HEK293 (cell line): ENCODE measurements around the gene IL17B.

Experiments
- CTCF ChIA-PET: fragments of 350-600 bp; formaldehyde crosslinking; extraction: SDS; loops from one replicate; lab custom pipeline; 2021; ENCODE audit warnings: antibody characterized with exemption; lab: Yijun Ruan, JAX
- POLR2A ChIA-PET: fragments of 300-600 bp; formaldehyde crosslinking; extraction: SDS; loops from one replicate; lab custom pipeline; 2020; ENCODE audit warnings: antibody characterized with exemption, inconsistent platforms; lab: Yijun Ruan, JAX
- H3K27ac ChIP-seq: fragments of 200-500 bp; sonication (Bioruptor generic); 2 replicates; pipeline ENCODE4 v1.5.1; 2014; ENCODE audit warnings: low read depth, low read length, control low read depth, inconsistent platforms; ENCODE audit errors: extremely low read depth
- H3K36me3 ChIP-seq, 2 experiments: fragments of 200-500 bp in 1 of 2; sonication (Bioruptor generic) in 1 of 2; 1 replicate in 1 of 2; 2 replicates in 1 of 2; pipeline ENCODE4 v1.5.1; 2014 to 2017; ENCODE audit warnings: inconsistent platforms in 2 of 2, low read length in 2 of 2; ENCODE audit not compliant: control insufficient read depth in 2 of 2, insufficient read depth in 1 of 2
- H3K4me1 ChIP-seq: fragments of 200-500 bp; sonication (Bioruptor generic); 2 replicates; pipeline ENCODE4 v1.5.1; 2014; ENCODE audit warnings: mild to moderate bottlenecking, low read length, inconsistent platforms; ENCODE audit not compliant: control insufficient read depth, insufficient read depth
- H3K4me3 ChIP-seq: 2 replicates; pipeline ENCODE4 v1.5.1; 2011; ENCODE audit warnings: low read depth, mild to moderate bottlenecking, control low read depth, low read length, moderate library complexity
- H3K9me3 ChIP-seq: fragments of 200-500 bp; sonication (Bioruptor generic); 2 replicates; pipeline ENCODE4 v1.5.1; 2014; ENCODE audit warnings: low read depth, low read length, inconsistent platforms; ENCODE audit not compliant: control insufficient read depth, insufficient read depth
- EGR2 ChIP-seq: fragments of 450-650 bp; formaldehyde crosslinking; IDR thresholded peaks from 2 replicates; pipeline ENCODE4 v1.5.1; 2016; ENCODE audit warnings: low read depth, missing biosample characterization, missing genetic modification characterization
- GLI4 ChIP-seq: fragments of 450-650 bp; formaldehyde crosslinking; IDR thresholded peaks from 2 replicates; pipeline ENCODE4 v1.5.1; 2016; ENCODE audit warnings: missing biosample characterization, missing genetic modification characterization
- MZF1 ChIP-seq: fragments of 450-650 bp; formaldehyde crosslinking; IDR thresholded peaks from 2 replicates; pipeline ENCODE4 v1.5.1; 2017; ENCODE audit warnings: missing biosample characterization, missing genetic modification characterization, borderline replicate concordance
- SP7 ChIP-seq: fragments of 450-650 bp; formaldehyde crosslinking; IDR thresholded peaks from 2 replicates; pipeline ENCODE4 v1.5.1; 2016; ENCODE audit warnings: missing biosample characterization, missing genetic modification characterization
- TCF7L2 ChIP-seq: IDR thresholded peaks from 2 replicates; pipeline ENCODE4 v1.6.1; 2011; ENCODE audit warnings: low read depth, mild to moderate bottlenecking, inconsistent platforms, low read length, moderate library complexity, borderline replicate concordance
- ZBTB1 ChIP-seq: fragments of 450-650 bp; formaldehyde crosslinking; IDR thresholded peaks from 2 replicates; pipeline ENCODE4 v1.5.1; 2016; ENCODE audit warnings: missing biosample characterization, missing genetic modification characterization
- ZBTB21 ChIP-seq: fragments of 450-650 bp; formaldehyde crosslinking; IDR thresholded peaks from 2 replicates; pipeline ENCODE4 v1.5.1; 2017; ENCODE audit warnings: missing biosample characterization, missing genetic modification characterization
- ZFHX2 ChIP-seq: fragments of 450-650 bp; formaldehyde crosslinking; conservative IDR thresholded peaks from 2 replicates; pipeline ENCODE4 v1.5.1; 2016; ENCODE audit warnings: missing biosample characterization, missing genetic modification characterization
- ZNF132 ChIP-seq: fragments of 450-650 bp; formaldehyde crosslinking; IDR thresholded peaks from 2 replicates; pipeline ENCODE4 v1.5.1; 2017; ENCODE audit warnings: missing biosample characterization, missing genetic modification characterization, borderline replicate concordance
- ZNF155 ChIP-seq: fragments of 450-650 bp; formaldehyde crosslinking; IDR thresholded peaks from 2 replicates; pipeline ENCODE4 v1.5.1; 2016; ENCODE audit warnings: missing biosample characterization, missing genetic modification characterization
- ZNF223 ChIP-seq: fragments of 450-650 bp; formaldehyde crosslinking; IDR thresholded peaks from 2 replicates; pipeline ENCODE4 v1.5.1; 2016; ENCODE audit warnings: missing biosample characterization, missing genetic modification characterization
- ZNF521 ChIP-seq: fragments of 450-650 bp; formaldehyde crosslinking; IDR thresholded peaks from 2 replicates; pipeline ENCODE4 v1.5.1; 2017; ENCODE audit warnings: missing biosample characterization, mild to moderate bottlenecking, missing genetic modification characterization
- ZNF549 ChIP-seq: fragments of 450-650 bp; IDR thresholded peaks from 2 replicates; pipeline ENCODE4 v1.5.1; 2018; ENCODE audit warnings: missing biosample characterization, missing genetic modification characterization, mild to moderate bottlenecking, inconsistent platforms, moderate library complexity
- ZNF558 ChIP-seq: fragments of 450-650 bp; formaldehyde crosslinking; IDR thresholded peaks from 2 replicates; pipeline ENCODE4 v1.5.1; 2016; ENCODE audit warnings: missing biosample characterization, missing genetic modification characterization
- ZNF610 ChIP-seq: fragments of 450-650 bp; formaldehyde crosslinking; IDR thresholded peaks from 2 replicates; pipeline ENCODE4 v1.5.1; 2016; ENCODE audit warnings: missing biosample characterization, missing genetic modification characterization, borderline replicate concordance
- ZNF670 ChIP-seq: fragments of 450-650 bp; formaldehyde crosslinking; IDR thresholded peaks from 2 replicates; pipeline ENCODE4 v1.5.1; 2016; ENCODE audit warnings: missing biosample characterization, missing genetic modification characterization, low read depth
- ZNF791 ChIP-seq: fragments of 450-650 bp; formaldehyde crosslinking; IDR thresholded peaks from 2 replicates; pipeline ENCODE4 v1.5.1; 2016; ENCODE audit warnings: missing biosample characterization, missing genetic modification characterization
- ZNF830 ChIP-seq: fragments of 450-650 bp; IDR thresholded peaks from 2 replicates; pipeline ENCODE4 v1.5.0; 2018; ENCODE audit warnings: missing biosample characterization, missing genetic modification characterization, low read depth, mild to moderate bottlenecking, moderate library complexity
- TF ChIP-seq, protein P1 (sequence below): fragments of 450-650 bp; formaldehyde crosslinking; IDR thresholded peaks from 2 replicates; pipeline ENCODE4 v1.5.1; 2017; ENCODE audit warnings: missing biosample characterization, missing genetic modification characterization
- TF ChIP-seq, protein P2 (sequence below): fragments of 450-650 bp; formaldehyde crosslinking; IDR thresholded peaks from 2 replicates; pipeline ENCODE4 v1.5.1; 2016; ENCODE audit warnings: missing biosample characterization, missing genetic modification characterization
- TF ChIP-seq, protein P3 (sequence below): fragments of 450-650 bp; formaldehyde crosslinking; IDR thresholded peaks from 2 replicates; pipeline ENCODE4 v1.5.0; 2017; ENCODE audit warnings: missing biosample characterization, missing genetic modification characterization, borderline replicate concordance
- TF ChIP-seq, protein P4 (sequence below): fragments of 450-650 bp; formaldehyde crosslinking; IDR thresholded peaks from 2 replicates; pipeline ENCODE4 v1.5.1; 2016; ENCODE audit warnings: missing biosample characterization, missing genetic modification characterization
- TF ChIP-seq, protein P5 (sequence below): fragments of 450-650 bp; formaldehyde crosslinking; IDR thresholded peaks from 2 replicates; pipeline ENCODE4 v1.5.1; 2017; ENCODE audit warnings: missing biosample characterization, missing genetic modification characterization
- TF ChIP-seq, protein P6 (sequence below): fragments of 450-650 bp; formaldehyde crosslinking; IDR thresholded peaks from 2 replicates; pipeline ENCODE4; 2016; ENCODE audit warnings: missing biosample characterization, missing genetic modification characterization

Gene IL17B, protein sequence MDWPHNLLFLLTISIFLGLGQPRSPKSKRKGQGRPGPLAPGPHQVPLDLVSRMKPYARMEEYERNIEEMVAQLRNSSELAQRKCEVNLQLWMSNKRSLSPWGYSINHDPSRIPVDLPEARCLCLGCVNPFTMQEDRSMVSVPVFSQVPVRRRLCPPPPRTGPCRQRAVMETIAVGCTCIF

DNA sequence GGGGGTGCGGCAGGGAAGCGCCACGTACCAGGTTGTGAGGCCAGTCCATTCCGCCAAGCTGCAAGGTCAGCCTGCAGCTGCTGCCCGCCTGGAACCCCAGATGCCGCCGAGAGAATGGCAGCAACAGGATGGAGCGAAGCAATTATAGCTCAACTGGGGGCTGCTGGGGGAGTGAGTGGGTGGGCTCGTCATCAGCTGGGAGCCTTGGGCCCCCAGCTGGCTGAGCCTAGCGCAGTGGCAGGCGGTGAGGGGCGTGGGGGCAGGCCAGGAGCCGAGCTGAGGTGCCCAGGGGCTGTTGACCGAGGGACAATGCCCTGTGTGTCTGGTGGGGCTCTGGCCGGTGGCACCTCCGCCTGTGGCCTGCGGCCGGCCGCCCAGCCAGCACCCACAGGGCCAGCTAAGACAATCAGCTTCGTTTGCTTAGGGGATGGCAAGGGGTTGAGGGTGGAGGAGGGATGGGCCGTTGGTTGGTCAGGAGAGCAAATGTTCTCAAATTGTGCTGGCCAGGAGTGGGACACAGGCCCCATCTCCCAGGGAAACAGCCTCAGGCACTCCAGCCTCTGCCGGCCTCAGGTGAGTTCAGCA, at the start of gene IL17B:
Gene IL17B (minus strand): TSS at position 116 of the 585 bp plus-strand sequence. CDS start 67 bp downstream, at position 49.
- ChIA-PET CTCF (interaction anchor here (0.7 to 11.8 kb wide), 6 partner anchors 8 to 239 kb away, joined by 3 to 205 read pairs (median 6); no protein-coding TSS in a partner anchor), POLR2A (no interaction called here)
- Histone ChIP-seq H3K9me3 (no peaks in the 10 kb centered on the region), H3K4me1 (no peaks in the 10 kb centered on the region), H3K27ac (no peak within 1 kb of the TSS), H3K4me3 (no peak within 1 kb of the TSS), H3K36me3 (no peaks in the 10 kb centered on the region)
- TF ChIP-seq ZBTB1 = no peak
- peak; percentile 46; the same call in 1 of the 2 replicates for TF ChIP-seq EGR2 (tag by site-specific recombination)
- no peak for TF ChIP-seq TCF7L2
- TF ChIP-seq ZNF791 (tag by site-specific recombination) = no peak
- TF ChIP-seq MZF1 (tag by site-specific recombination) = no peak
- TF ChIP-seq ZFHX2 (tag by site-specific recombination) = peak; percentile 38; the same call in 1 of the 2 replicates
- no peak for TF ChIP-seq ZNF155 (tag by site-specific recombination)
- TF ChIP-seq, protein P1, sequence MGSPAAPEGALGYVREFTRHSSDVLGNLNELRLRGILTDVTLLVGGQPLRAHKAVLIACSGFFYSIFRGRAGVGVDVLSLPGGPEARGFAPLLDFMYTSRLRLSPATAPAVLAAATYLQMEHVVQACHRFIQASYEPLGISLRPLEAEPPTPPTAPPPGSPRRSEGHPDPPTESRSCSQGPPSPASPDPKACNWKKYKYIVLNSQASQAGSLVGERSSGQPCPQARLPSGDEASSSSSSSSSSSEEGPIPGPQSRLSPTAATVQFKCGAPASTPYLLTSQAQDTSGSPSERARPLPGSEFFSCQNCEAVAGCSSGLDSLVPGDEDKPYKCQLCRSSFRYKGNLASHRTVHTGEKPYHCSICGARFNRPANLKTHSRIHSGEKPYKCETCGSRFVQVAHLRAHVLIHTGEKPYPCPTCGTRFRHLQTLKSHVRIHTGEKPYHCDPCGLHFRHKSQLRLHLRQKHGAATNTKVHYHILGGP = no peak
- TF ChIP-seq SP7 (tag by site-specific recombination) = no peak
- TF ChIP-seq ZNF830 (tag by site-specific recombination) = no peak

DNA sequence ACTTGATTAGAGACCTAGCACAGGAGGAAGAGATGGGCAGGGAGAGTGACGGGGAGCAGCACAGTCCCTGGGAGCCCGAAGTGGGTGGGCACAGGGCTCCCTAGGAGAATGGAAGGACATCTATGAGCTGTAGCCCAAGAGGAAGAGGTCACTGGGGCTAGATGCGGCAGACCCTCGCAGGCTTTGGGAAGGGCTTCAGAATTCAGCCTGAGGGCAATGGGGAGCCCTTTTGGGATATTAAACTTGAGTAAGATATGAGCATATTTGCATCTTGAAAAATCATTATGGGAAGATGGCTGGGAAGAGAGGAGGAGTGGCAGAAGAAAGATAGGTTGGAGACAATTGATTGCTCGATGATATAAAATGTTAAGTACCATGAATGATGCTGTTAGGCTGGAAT, 48.9 kb upstream of the IL17B start:
- Histone ChIP-seq H3K4me1 (no peaks in the 10 kb centered on the region), H3K4me3 (no peak overlapping the region), H3K27ac (no peak overlapping the region), H3K36me3 (no peaks in the 10 kb centered on the region), H3K9me3 (no peaks in the 10 kb centered on the region)
- ChIA-PET CTCF (interaction anchor here (0.7 to 9.6 kb wide), 10 partner anchors 9 to 139 kb away, joined by 3 to 205 read pairs (median 4); partner anchors contain the start of gene IL17B), POLR2A (no interaction called here)
- TF ChIP-seq, protein P2, sequence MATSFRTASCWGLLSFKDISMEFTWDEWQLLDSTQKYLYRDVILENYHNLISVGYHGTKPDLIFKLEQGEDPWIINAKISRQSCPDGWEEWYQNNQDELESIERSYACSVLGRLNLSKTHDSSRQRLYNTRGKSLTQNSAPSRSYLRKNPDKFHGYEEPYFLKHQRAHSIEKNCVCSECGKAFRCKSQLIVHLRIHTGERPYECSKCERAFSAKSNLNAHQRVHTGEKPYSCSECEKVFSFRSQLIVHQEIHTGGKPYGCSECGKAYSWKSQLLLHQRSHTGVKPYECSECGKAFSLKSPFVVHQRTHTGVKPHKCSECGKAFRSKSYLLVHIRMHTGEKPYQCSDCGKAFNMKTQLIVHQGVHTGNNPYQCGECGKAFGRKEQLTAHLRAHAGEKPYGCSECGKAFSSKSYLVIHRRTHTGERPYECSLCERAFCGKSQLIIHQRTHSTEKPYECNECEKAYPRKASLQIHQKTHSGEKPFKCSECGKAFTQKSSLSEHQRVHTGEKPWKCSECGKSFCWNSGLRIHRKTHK (tag by site-specific recombination) = no peak
- no peak for TF ChIP-seq ZNF521 (tag by site-specific recombination)
- no peak for TF ChIP-seq GLI4 (tag by site-specific recombination)
- TF ChIP-seq ZNF223 (tag by site-specific recombination) = no peak
- TF ChIP-seq, protein P3, sequence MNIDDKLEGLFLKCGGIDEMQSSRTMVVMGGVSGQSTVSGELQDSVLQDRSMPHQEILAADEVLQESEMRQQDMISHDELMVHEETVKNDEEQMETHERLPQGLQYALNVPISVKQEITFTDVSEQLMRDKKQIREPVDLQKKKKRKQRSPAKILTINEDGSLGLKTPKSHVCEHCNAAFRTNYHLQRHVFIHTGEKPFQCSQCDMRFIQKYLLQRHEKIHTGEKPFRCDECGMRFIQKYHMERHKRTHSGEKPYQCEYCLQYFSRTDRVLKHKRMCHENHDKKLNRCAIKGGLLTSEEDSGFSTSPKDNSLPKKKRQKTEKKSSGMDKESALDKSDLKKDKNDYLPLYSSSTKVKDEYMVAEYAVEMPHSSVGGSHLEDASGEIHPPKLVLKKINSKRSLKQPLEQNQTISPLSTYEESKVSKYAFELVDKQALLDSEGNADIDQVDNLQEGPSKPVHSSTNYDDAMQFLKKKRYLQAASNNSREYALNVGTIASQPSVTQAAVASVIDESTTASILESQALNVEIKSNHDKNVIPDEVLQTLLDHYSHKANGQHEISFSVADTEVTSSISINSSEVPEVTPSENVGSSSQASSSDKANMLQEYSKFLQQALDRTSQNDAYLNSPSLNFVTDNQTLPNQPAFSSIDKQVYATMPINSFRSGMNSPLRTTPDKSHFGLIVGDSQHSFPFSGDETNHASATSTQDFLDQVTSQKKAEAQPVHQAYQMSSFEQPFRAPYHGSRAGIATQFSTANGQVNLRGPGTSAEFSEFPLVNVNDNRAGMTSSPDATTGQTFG = no peak
- TF ChIP-seq, protein P4, sequence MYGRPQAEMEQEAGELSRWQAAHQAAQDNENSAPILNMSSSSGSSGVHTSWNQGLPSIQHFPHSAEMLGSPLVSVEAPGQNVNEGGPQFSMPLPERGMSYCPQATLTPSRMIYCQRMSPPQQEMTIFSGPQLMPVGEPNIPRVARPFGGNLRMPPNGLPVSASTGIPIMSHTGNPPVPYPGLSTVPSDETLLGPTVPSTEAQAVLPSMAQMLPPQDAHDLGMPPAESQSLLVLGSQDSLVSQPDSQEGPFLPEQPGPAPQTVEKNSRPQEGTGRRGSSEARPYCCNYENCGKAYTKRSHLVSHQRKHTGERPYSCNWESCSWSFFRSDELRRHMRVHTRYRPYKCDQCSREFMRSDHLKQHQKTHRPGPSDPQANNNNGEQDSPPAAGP = no peak
- TF ChIP-seq, protein P5, sequence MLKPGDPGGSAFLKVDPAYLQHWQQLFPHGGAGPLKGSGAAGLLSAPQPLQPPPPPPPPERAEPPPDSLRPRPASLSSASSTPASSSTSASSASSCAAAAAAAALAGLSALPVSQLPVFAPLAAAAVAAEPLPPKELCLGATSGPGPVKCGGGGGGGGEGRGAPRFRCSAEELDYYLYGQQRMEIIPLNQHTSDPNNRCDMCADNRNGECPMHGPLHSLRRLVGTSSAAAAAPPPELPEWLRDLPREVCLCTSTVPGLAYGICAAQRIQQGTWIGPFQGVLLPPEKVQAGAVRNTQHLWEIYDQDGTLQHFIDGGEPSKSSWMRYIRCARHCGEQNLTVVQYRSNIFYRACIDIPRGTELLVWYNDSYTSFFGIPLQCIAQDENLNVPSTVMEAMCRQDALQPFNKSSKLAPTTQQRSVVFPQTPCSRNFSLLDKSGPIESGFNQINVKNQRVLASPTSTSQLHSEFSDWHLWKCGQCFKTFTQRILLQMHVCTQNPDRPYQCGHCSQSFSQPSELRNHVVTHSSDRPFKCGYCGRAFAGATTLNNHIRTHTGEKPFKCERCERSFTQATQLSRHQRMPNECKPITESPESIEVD = no peak
- no peak for TF ChIP-seq ZNF549
- no peak for TF ChIP-seq ZNF558 (tag by site-specific recombination)
- no peak for TF ChIP-seq ZBTB21 (tag by site-specific recombination)
- no peak for TF ChIP-seq ZNF610
- TF ChIP-seq, protein P6, sequence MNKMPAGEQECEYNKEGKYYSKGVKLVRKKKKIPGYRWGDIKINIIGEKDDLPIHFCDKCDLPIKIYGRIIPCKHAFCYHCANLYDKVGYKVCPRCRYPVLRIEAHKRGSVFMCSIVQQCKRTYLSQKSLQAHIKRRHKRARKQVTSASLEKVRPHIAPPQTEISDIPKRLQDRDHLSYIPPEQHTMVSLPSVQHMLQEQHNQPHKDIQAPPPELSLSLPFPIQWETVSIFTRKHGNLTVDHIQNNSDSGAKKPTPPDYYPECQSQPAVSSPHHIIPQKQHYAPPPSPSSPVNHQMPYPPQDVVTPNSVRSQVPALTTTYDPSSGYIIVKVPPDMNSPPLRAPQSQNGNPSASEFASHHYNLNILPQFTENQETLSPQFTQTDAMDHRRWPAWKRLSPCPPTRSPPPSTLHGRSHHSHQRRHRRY (tag by site-specific recombination) = no peak
- TF ChIP-seq ZNF670 (tag by site-specific recombination) = no peak
- no peak for TF ChIP-seq ZNF132 (tag by site-specific recombination)
